Subcutaneous abdominal adipose tissue (tissue), 5 donors: ENCODE data around the gene WSCD1.

Experiments used
- H3K27ac ChIP-seq: one replicate; pipeline ENCODE4 v1.7.0; 2013; ENCODE audit warnings: low read depth, mild to moderate bottlenecking, inconsistent platforms, low read length, moderate library complexity
- H3K27me3 ChIP-seq, 5 donors: one replicate each; pipeline ENCODE4 v1.7.0; 2013; ENCODE audit warnings: low read length in 5 of 5, inconsistent platforms in 1 of 5; ENCODE audit not compliant: control insufficient read depth in 5 of 5, insufficient read depth in 4 of 5
- H3K36me3 ChIP-seq, 5 donors: one replicate each; pipeline ENCODE4 v1.7.0; 2013; ENCODE audit warnings: low read length in 5 of 5; ENCODE audit not compliant: control insufficient read depth in 5 of 5, insufficient read depth in 5 of 5
- H3K4me1 ChIP-seq, 5 donors: one replicate each; pipeline ENCODE4 v1.7.0; 2013; ENCODE audit warnings: low read length in 5 of 5, mild to moderate bottlenecking in 3 of 5, moderate library complexity in 1 of 5; ENCODE audit not compliant: control insufficient read depth in 5 of 5, insufficient read depth in 5 of 5
- H3K4me3 ChIP-seq, 5 donors: one replicate each; pipeline ENCODE4 v1.7.0; 2013; ENCODE audit warnings: low read length in 5 of 5, low read depth in 1 of 5
- H3K9ac ChIP-seq, 5 donors: one replicate each; pipeline ENCODE4 v1.7.0; 2013; ENCODE audit warnings: low read length in 5 of 5, mild to moderate bottlenecking in 4 of 5, moderate library complexity in 3 of 5
- H3K9me3 ChIP-seq, 5 donors: one replicate each; pipeline ENCODE4 v1.7.0; 2013; ENCODE audit warnings: low read length in 5 of 5; ENCODE audit not compliant: control insufficient read depth in 5 of 5
- donor health status: healthy.
- donor health status: healthy.
- donor health status: healthy.
- donor health status: healthy.
- donor health status: healthy.

Gene WSCD1

GRCh38 chr17:6172642-6173330, 102.6 kb downstream of the WSCD1 start:
- no peaks in the 10 kb centered on the region for H3K9me3 ChIP-seq
- no peak overlapping the region for H3K9ac ChIP-seq
- no peaks in the 10 kb centered on the region for H3K36me3 ChIP-seq

GRCh38 chr17:6173653-6174052, 103.5 kb downstream of the WSCD1 start:
- no peaks in the 10 kb centered on the region for H3K36me3 ChIP-seq
- H3K4me1 ChIP-seq, result no peaks in the 10 kb centered on the region
- H3K9me3 ChIP-seq, result no peaks in the 10 kb centered on the region
- no peak overlapping the region for H3K9ac ChIP-seq
- H3K27ac ChIP-seq, result no peak overlapping the region
- no peak overlapping the region for H3K4me3 ChIP-seq
- H3K27me3 ChIP-seq, result peaks cover 0 to 9% (median 5%) of the 10 kb centered on the region in 5 donors

More at GRCh38 chr17:6172642-6173330, 102.6 kb downstream of the WSCD1 start:
- Histone ChIP-seq H3K27ac (no peak overlapping the region), H3K4me3 (no peak overlapping the region), H3K27me3 (peaks cover 0 to 10% (median 5%) of the 10 kb centered on the region in 5 donors), H3K4me1 (no peaks in the 10 kb centered on the region)
